GM12878 (cell line): ENCODE measurements around the gene PDIA4. TPM values are rescaled to one million over a fixed set of nuclear protein-coding genes. Genes with fewer than 3 reads are reported as not detected.

Experiments used
- CHD1 ChIP-seq: IDR thresholded peaks from 2 replicates; pipeline ENCODE4 v1.6.1; 2012; ENCODE audit warnings: low read depth, low read length, improper control_type of control experiment
- EED ChIP-seq: sonication (generic); IDR thresholded peaks from 2 replicates; pipeline ENCODE4 v1.6.1; 2016; ENCODE audit warnings: antibody characterized with exemption, low read depth
- FOS ChIP-seq: IDR thresholded peaks from 3 replicates; pipeline ENCODE4 v1.6.1; 2011; ENCODE audit warnings: borderline replicate concordance; ENCODE audit not compliant: insufficient read length; ENCODE audit errors: extremely low read depth
- FOXK2 ChIP-seq: fragments of 450-650 bp; IDR thresholded peaks from 2 replicates; pipeline ENCODE4 v1.6.1; 2017; ENCODE audit warnings: mild to moderate bottlenecking, moderate library complexity
- HCFC1 ChIP-seq: fragments of 150-350 bp; IDR thresholded peaks from 2 replicates; pipeline ENCODE4 v1.6.1; 2014; ENCODE audit warnings: low read length
- HDAC6 ChIP-seq: fragments of 200-600 bp; sonication (generic); IDR thresholded peaks from one replicate; pipeline ENCODE4 v1.8.0; 2017; ENCODE audit warnings: antibody characterized with exemption; ENCODE audit not compliant: unreplicated experiment
- JUNB ChIP-seq: IDR thresholded peaks from 2 replicates; pipeline ENCODE4 v1.6.1; 2016; ENCODE audit warnings: antibody characterized with exemption, mild to moderate bottlenecking
- MYB ChIP-seq: fragments of 150-350 bp; IDR thresholded peaks from 2 replicates; pipeline ENCODE4 v1.6.1; 2014; ENCODE audit warnings: mild to moderate bottlenecking, low read depth, low read length, borderline replicate concordance
- MYC ChIP-seq: IDR thresholded peaks from 2 replicates; pipeline ENCODE4 v1.6.1; 2011; ENCODE audit warnings: mild to moderate bottlenecking, low read length, moderate library complexity, inconsistent platforms; ENCODE audit not compliant: insufficient read depth, insufficient replicate concordance, insufficient read length, severe bottlenecking
- NFYA ChIP-seq: IDR thresholded peaks from 2 replicates; pipeline ENCODE4 v1.6.1; 2011; ENCODE audit warnings: low read depth, mild to moderate bottlenecking, low read length, improper control_type of control experiment, borderline replicate concordance
- NR2C2 ChIP-seq: IDR thresholded peaks from 2 replicates; pipeline ENCODE4 v1.6.1; 2011; ENCODE audit warnings: borderline replicate concordance, low read depth; ENCODE audit not compliant: control insufficient read depth, insufficient read length
- POLR2A ChIP-seq: IDR thresholded peaks from 2 replicates; pipeline ENCODE4 v1.6.1; 2011; ENCODE audit warnings: low read depth, mild to moderate bottlenecking, low read length
- RBBP5 ChIP-seq: fragments of 200-600 bp; sonication (generic); conservative IDR thresholded peaks from 2 replicates; pipeline ENCODE4 v1.6.1; 2016
- SPI1 ChIP-seq: IDR thresholded peaks from 2 replicates; pipeline ENCODE4 v1.6.1; 2011; ENCODE audit warnings: low read depth, mild to moderate bottlenecking, low read length, moderate library complexity, borderline replicate concordance; ENCODE audit not compliant: insufficient read depth
- TCF3 ChIP-seq: IDR thresholded peaks from 2 replicates; pipeline ENCODE4 v1.6.1; 2012; ENCODE audit warnings: low read depth, mild to moderate bottlenecking, low read length, borderline replicate concordance; ENCODE audit not compliant: insufficient read depth
- YBX1 ChIP-seq: fragments of 450-650 bp; IDR thresholded peaks from 2 replicates; pipeline ENCODE4 v1.6.1; 2016; ENCODE audit warnings: antibody characterized with exemption
- ZNF24 ChIP-seq: fragments of 450-650 bp; IDR thresholded peaks from 2 replicates; pipeline ENCODE4 v1.6.1; 2017; ENCODE audit warnings: antibody characterized with exemption, mild to moderate bottlenecking
- polyA plus RNA-seq, 11 experiments: library from polyadenylated mRNA; depleted of rRNA in 4 of 11; unstranded in 6 of 11; stranded (reverse) in 5 of 11; fragments of >200 nt; fragmentation: Nextera tagmentation in 4 of 11; fragmentation: Illumina TruSeq in 1 of 11; extraction: Ambion mirVana in 4 of 11; extraction: Trizol in 1 of 11; gene quantifications; 1 replicate in 1 of 11; 2 replicates in 10 of 11; pipeline versions ENCODE4 v1.2.1 to v1.2.3, GENCODE V29; 2011 to 2016; ENCODE audit warnings: inconsistent platforms in 2 of 11, missing spikeins in 2 of 11, low read depth in 1 of 11
- total RNA-seq, 4 experiments: library from RNA; depleted of rRNA in 3 of 4; stranded (reverse); fragments of >200 nt in 3 of 4; fragmentation: Illumina TruSeq in 1 of 4; extraction: Trizol in 1 of 4; gene quantifications; 2 replicates each; pipeline versions ENCODE4 v1.2.1 to v1.2.3, GENCODE V29; 2013 to 2021
- TF ChIP-seq, protein P1 (sequence below), 3 experiments: IDR thresholded peaks in 2 of 3; conservative IDR thresholded peaks in 1 of 3; 2 replicates each; pipeline ENCODE4 v1.5.1; 2011; ENCODE audit warnings: low read depth in 3 of 3, low read length in 3 of 3, mild to moderate bottlenecking in 3 of 3, control low read depth in 2 of 3, moderate library complexity in 2 of 3, inconsistent platforms in 1 of 3, mixed read lengths in 1 of 3; ENCODE audit not compliant: control insufficient read depth in 2 of 3, insufficient read depth in 1 of 3; ENCODE audit errors: extremely low read depth in 1 of 3
- TF ChIP-seq, protein P2 (sequence below): fragments of 450-650 bp; IDR thresholded peaks from 2 replicates; pipeline ENCODE4 v1.6.1; 2017; ENCODE audit warnings: borderline replicate concordance
- TF ChIP-seq, protein P3 (sequence below): IDR thresholded peaks from 2 replicates; pipeline ENCODE4 v1.6.1; 2011; ENCODE audit warnings: mild to moderate bottlenecking, low read depth, low read length, moderate library complexity; ENCODE audit not compliant: insufficient replicate concordance
- TF ChIP-seq, protein P4 (sequence below): IDR thresholded peaks from 2 replicates; pipeline ENCODE4 v1.6.1; 2012; ENCODE audit warnings: improper control_type of control experiment, low read depth, low read length; ENCODE audit not compliant: insufficient replicate concordance

The PDIA4 gene
- total and polyA plus RNA-seq, 10 of the 15 experiments (the other 5 are each of a cell fraction or from before 2014, with no cell fraction given), result 7.1 to 306 (median 106) TPM

DNA sequence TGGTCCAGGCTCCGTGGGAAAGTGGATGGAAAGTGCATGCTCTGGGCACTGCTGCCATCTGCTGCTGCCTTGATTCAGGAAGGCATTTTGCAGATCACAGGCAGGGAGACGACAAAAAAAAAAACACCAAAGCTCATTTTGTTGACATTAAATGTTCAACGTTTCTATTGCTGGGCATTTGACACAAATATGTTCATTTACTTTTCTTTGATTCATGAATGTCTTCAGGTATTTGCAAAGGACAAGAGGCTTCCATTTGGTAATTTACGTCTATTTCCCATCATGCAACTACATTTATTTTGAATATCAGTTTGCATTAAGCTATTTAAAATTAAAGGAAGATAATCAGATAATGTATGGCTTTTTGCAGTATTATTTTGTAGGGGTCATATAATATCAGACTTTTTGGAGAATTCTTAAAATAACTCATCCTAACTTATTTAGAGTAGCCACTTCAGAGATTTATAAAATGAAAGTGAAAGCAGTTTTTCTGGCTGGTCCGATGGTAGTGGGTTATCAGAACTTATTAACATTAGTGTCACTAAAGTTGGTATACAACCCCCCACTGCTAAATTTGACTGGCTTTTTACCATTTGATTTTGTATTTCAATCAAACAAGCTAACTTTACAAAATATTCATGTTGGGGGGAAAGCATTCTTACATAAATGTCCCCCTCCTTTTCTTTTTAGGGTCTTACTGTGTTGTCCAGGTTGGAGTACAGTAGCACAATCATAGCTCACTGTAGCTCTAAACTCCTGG is 65.3 kb downstream of the PDIA4 start (continued):
- TF ChIP-seq, protein P1, sequence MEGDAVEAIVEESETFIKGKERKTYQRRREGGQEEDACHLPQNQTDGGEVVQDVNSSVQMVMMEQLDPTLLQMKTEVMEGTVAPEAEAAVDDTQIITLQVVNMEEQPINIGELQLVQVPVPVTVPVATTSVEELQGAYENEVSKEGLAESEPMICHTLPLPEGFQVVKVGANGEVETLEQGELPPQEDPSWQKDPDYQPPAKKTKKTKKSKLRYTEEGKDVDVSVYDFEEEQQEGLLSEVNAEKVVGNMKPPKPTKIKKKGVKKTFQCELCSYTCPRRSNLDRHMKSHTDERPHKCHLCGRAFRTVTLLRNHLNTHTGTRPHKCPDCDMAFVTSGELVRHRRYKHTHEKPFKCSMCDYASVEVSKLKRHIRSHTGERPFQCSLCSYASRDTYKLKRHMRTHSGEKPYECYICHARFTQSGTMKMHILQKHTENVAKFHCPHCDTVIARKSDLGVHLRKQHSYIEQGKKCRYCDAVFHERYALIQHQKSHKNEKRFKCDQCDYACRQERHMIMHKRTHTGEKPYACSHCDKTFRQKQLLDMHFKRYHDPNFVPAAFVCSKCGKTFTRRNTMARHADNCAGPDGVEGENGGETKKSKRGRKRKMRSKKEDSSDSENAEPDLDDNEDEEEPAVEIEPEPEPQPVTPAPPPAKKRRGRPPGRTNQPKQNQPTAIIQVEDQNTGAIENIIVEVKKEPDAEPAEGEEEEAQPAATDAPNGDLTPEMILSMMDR (IDR thresholded peaks at IDR 0.05 in 2 of 3, conservative IDR thresholded peaks at IDR 0.05 in 1 of 3; ENCODE audit: control insufficient read depth in 2 of 3, extremely low read depth in 1 of 3, insufficient read depth in 1 of 3, low read depth in 3 of 3, low read length in 3 of 3), result peak; percentile 60 to 97 (median 95); a peak in 5 of 6 replicates
- TF ChIP-seq, protein P2, sequence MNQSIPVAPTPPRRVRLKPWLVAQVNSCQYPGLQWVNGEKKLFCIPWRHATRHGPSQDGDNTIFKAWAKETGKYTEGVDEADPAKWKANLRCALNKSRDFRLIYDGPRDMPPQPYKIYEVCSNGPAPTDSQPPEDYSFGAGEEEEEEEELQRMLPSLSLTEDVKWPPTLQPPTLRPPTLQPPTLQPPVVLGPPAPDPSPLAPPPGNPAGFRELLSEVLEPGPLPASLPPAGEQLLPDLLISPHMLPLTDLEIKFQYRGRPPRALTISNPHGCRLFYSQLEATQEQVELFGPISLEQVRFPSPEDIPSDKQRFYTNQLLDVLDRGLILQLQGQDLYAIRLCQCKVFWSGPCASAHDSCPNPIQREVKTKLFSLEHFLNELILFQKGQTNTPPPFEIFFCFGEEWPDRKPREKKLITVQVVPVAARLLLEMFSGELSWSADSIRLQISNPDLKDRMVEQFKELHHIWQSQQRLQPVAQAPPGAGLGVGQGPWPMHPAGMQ, result no peak
- TF ChIP-seq, protein P3, sequence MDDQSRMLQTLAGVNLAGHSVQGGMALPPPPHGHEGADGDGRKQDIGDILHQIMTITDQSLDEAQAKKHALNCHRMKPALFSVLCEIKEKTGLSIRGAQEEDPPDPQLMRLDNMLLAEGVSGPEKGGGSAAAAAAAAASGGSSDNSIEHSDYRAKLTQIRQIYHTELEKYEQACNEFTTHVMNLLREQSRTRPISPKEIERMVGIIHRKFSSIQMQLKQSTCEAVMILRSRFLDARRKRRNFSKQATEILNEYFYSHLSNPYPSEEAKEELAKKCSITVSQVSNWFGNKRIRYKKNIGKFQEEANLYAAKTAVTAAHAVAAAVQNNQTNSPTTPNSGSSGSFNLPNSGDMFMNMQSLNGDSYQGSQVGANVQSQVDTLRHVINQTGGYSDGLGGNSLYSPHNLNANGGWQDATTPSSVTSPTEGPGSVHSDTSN, result no peak
- TF ChIP-seq ZNF24, result peak; percentile 99
- TF ChIP-seq POLR2A, result no peak
- TF ChIP-seq MYC, result no peak
- TF ChIP-seq, protein P4, sequence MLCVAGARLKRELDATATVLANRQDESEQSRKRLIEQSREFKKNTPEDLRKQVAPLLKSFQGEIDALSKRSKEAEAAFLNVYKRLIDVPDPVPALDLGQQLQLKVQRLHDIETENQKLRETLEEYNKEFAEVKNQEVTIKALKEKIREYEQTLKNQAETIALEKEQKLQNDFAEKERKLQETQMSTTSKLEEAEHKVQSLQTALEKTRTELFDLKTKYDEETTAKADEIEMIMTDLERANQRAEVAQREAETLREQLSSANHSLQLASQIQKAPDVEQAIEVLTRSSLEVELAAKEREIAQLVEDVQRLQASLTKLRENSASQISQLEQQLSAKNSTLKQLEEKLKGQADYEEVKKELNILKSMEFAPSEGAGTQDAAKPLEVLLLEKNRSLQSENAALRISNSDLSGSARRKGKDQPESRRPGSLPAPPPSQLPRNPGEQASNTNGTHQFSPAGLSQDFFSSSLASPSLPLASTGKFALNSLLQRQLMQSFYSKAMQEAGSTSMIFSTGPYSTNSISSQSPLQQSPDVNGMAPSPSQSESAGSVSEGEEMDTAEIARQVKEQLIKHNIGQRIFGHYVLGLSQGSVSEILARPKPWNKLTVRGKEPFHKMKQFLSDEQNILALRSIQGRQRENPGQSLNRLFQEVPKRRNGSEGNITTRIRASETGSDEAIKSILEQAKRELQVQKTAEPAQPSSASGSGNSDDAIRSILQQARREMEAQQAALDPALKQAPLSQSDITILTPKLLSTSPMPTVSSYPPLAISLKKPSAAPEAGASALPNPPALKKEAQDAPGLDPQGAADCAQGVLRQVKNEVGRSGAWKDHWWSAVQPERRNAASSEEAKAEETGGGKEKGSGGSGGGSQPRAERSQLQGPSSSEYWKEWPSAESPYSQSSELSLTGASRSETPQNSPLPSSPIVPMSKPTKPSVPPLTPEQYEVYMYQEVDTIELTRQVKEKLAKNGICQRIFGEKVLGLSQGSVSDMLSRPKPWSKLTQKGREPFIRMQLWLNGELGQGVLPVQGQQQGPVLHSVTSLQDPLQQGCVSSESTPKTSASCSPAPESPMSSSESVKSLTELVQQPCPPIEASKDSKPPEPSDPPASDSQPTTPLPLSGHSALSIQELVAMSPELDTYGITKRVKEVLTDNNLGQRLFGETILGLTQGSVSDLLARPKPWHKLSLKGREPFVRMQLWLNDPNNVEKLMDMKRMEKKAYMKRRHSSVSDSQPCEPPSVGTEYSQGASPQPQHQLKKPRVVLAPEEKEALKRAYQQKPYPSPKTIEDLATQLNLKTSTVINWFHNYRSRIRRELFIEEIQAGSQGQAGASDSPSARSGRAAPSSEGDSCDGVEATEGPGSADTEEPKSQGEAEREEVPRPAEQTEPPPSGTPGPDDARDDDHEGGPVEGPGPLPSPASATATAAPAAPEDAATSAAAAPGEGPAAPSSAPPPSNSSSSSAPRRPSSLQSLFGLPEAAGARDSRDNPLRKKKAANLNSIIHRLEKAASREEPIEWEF, result no peak
- TF ChIP-seq FOS, result no peak
- no peak for TF ChIP-seq CHD1
- no peak for TF ChIP-seq HDAC6
- no peak for TF ChIP-seq SPI1
- no peak for TF ChIP-seq MYB
- TF ChIP-seq NFYA, result no peak
- no peak for TF ChIP-seq FOXK2
- peak; percentile 98 for TF ChIP-seq RBBP5
- TF ChIP-seq NR2C2, result no peak
- TF ChIP-seq YBX1, result peak; percentile 52; the same call in 1 of the 2 replicates
- TF ChIP-seq EED, result no peak
- no peak for TF ChIP-seq TCF3
- no peak for TF ChIP-seq JUNB
- TF ChIP-seq HCFC1, result no peak
